Esophagus muscularis mucosa (tissue), 4 donors: Measurements from ENCODE around the gene LNPK. TPM values are rescaled to one million over a fixed set of nuclear protein-coding genes. Genes with fewer than 3 reads are reported as not detected.

Experiments
- DNase-seq: peaks from one replicate; pipeline ENCODE4 v3.0.0-alpha.2; 2017; ENCODE audit errors: extremely low spot score
- H3K27ac ChIP-seq, 4 donors: fragments of 200-600 bp; sonication (generic); replicated peaks in 1 of 4; 1 replicate in 3 of 4; 2 replicates in 1 of 4; pipeline ENCODE4 v1.5.1; 2016 to 2019; ENCODE audit warnings: mild to moderate bottlenecking in 1 of 4
- H3K27me3 ChIP-seq, 4 donors: fragments of 200-600 bp; sonication (generic); one replicate each; pipeline versions ENCODE4 v1.5.1 to v1.6.0; 2016 to 2019
- H3K36me3 ChIP-seq, 4 donors: fragments of 200-600 bp; sonication (generic); one replicate each; pipeline ENCODE4 v1.5.1; 2016 to 2019
- H3K4me1 ChIP-seq, 4 donors: fragments of 200-600 bp; sonication (generic); one replicate each; pipeline ENCODE4 v1.5.1; 2016 to 2019
- H3K4me3 ChIP-seq, 4 donors: fragments of 200-600 bp; sonication (generic); 1 replicate in 2 of 4; 2 replicates in 2 of 4; pipeline ENCODE4 v1.5.1; 2016 to 2019; ENCODE audit warnings: mild to moderate bottlenecking in 4 of 4, moderate library complexity in 1 of 4
- H3K9me3 ChIP-seq, 4 donors: fragments of 200-600 bp; sonication (generic); 1 replicate in 3 of 4; 2 replicates in 1 of 4; pipeline ENCODE4 v1.5.1; 2016 to 2019
- CTCF ChIP-seq, 3 experiments: fragments of 200-600 bp in 2 of 3; fragments of 450-650 bp in 1 of 3; sonication (generic) in 2 of 3; IDR thresholded peaks; one replicate each; pipeline ENCODE4 v1.5.1; 2017 to 2019; ENCODE audit warnings: antibody characterized with exemption in 3 of 3, mild to moderate bottlenecking in 2 of 3, moderate library complexity in 1 of 3
- EP300 ChIP-seq: sonication (generic); formaldehyde crosslinking; IDR thresholded peaks from one replicate; pipeline ENCODE4 v1.6.1; 2017; ENCODE audit warnings: antibody characterized with exemption
- POLR2A ChIP-seq: fragments of 450-650 bp; IDR thresholded peaks from one replicate; pipeline ENCODE4 v1.6.1; 2017; ENCODE audit warnings: antibody characterized with exemption, moderate library complexity, mild to moderate bottlenecking, low read depth
- POLR2AphosphoS5 ChIP-seq, 2 donors: sonication (generic); formaldehyde crosslinking; IDR thresholded peaks; one replicate each; pipeline ENCODE4 v1.6.1; 2017; ENCODE audit warnings: antibody characterized with exemption in 2 of 2
- WGBS: methylation state at CpG from one replicate; pipeline ENCODE4 v1.1.5; 2018; 5-methylcytosine and 5-hydroxymethylcytosine counted together
- intact Hi-C: fragments of 100-400 bp; cut with DNase I; formaldehyde crosslinking; loops from one replicate; pipeline ENCODE4 v1.15.1; 2023
- total RNA-seq, 4 donors: library from RNA; depleted of rRNA; stranded (reverse); fragments of >200 nt; gene quantifications; one replicate each; pipeline versions ENCODE4 v1.1.0 to v1.2.1, GENCODE V29; 2016

The LNPK gene
- total RNA-seq, 4 donors from 2014 or later: 9.4 to 15.8 (median 11.4) TPM

GRCh38 chr2:175950512-175950911 is 51.6 kb downstream of the LNPK start:
- intact Hi-C loops: no loop called here
- Histone ChIP-seq H3K27me3 (no peaks in the 10 kb centered on the region), H3K4me3 (no peak overlapping the region), H3K9me3 (no peaks in the 10 kb centered on the region), H3K27ac (no peak overlapping the region), H3K4me1 (no peaks in the 10 kb centered on the region), H3K36me3 (peaks cover 0 to 13% (median 5%) of the 10 kb centered on the region in 4 donors)
- 99% methylated on average over 3 of the region's 3 CpGs for WGBS
- TF ChIP-seq POLR2A: no peak
- TF ChIP-seq POLR2AphosphoS5 (IDR thresholded peaks at IDR 0.05): no peak
- no peak for TF ChIP-seq EP300
- TF ChIP-seq CTCF (IDR thresholded peaks at IDR 0.05): no peak
- DNase-seq: no peak

GRCh38 chr2:175948191-175948590 is 53.9 kb downstream of the LNPK start:
- Histone ChIP-seq H3K4me1 (no peaks in the 10 kb centered on the region), H3K9me3 (no peaks in the 10 kb centered on the region), H3K36me3 (peaks cover 0 to 23% (median 7%) of the 10 kb centered on the region in 4 donors), H3K27ac (no peak overlapping the region), H3K4me3 (no peak overlapping the region), H3K27me3 (no peaks in the 10 kb centered on the region)
- intact Hi-C loops: no loop called here
- 63% methylated on average over 1 of the region's 1 CpG for WGBS
- TF ChIP-seq POLR2AphosphoS5 (IDR thresholded peaks at IDR 0.05): no peak
- no peak for TF ChIP-seq CTCF (IDR thresholded peaks at IDR 0.05)
- no peak for TF ChIP-seq POLR2A
- TF ChIP-seq EP300: no peak
- DNase-seq: no peak

- H3K27ac ChIP-seq: no peak overlapping the region
- TF ChIP-seq EP300 (no peak), POLR2AphosphoS5 (IDR thresholded peaks at IDR 0.05) (no peak), CTCF (IDR thresholded peaks at IDR 0.05) (no peak), POLR2A (no peak)
- H3K4me3 ChIP-seq: no peak overlapping the region
- WGBS: 100% methylated on average over 1 of the region's 1 CpG
- intact Hi-C loops: no loop called here
- H3K9me3 ChIP-seq: no peaks in the 10 kb centered on the region
- no peak for DNase-seq
- H3K4me1 ChIP-seq: no peaks in the 10 kb centered on the region
- no peaks in the 10 kb centered on the region for H3K27me3 ChIP-seq
- H3K36me3 ChIP-seq: peaks cover 0 to 23% (median 7%) of the 10 kb centered on the region in 4 donors
Observed at GRCh38 chr2:175947073-175947472, 55.0 kb downstream of the LNPK start.

GRCh38 chr2:175941699-175942098 is 60.4 kb downstream of the LNPK start:
- no peaks in the 10 kb centered on the region for H3K4me1 ChIP-seq
- no peak for TF ChIP-seq CTCF (IDR thresholded peaks at IDR 0.05)
- no peak for TF ChIP-seq EP300
- no peak for TF ChIP-seq POLR2AphosphoS5 (IDR thresholded peaks at IDR 0.05)
- TF ChIP-seq POLR2A: no peak
- 93% methylated on average over 3 of the region's 3 CpGs for WGBS
- H3K9me3 ChIP-seq: no peaks in the 10 kb centered on the region
- H3K27ac ChIP-seq: no peak overlapping the region
- H3K27me3 ChIP-seq: no peaks in the 10 kb centered on the region
- peaks cover 5 to 25% (median 9%) of the 10 kb centered on the region in 4 donors for H3K36me3 ChIP-seq
- no peak for DNase-seq
- intact Hi-C loops: no loop called here
- H3K4me3 ChIP-seq: no peak overlapping the region

- Histone ChIP-seq H3K27me3 (no peaks in the 10 kb centered on the region), H3K4me1 (no peaks in the 10 kb centered on the region), H3K4me3 (no peak overlapping the region), H3K27ac (no peak overlapping the region), H3K36me3 (peaks cover 8 to 36% (median 16%) of the 10 kb centered on the region in 4 donors), H3K9me3 (no peaks in the 10 kb centered on the region)
- TF ChIP-seq EP300 (no peak), POLR2AphosphoS5 (IDR thresholded peaks at IDR 0.05) (no peak), CTCF (IDR thresholded peaks at IDR 0.05) (no peak), POLR2A (no peak)
- DNase-seq: no peak
- intact Hi-C loops: no loop called here
- WGBS: 69% methylated on average over 2 of the region's 2 CpGs
Observed at GRCh38 chr2:175937216-175937615, 64.9 kb downstream of the LNPK start.
